ENCODE results near the gene TIA1.
"Not testable (repeated sequence)": the region's sequence is repeated elsewhere in the genome, so short reads cannot be mapped to it uniquely, and the experiment has no call there.

The TIA1 gene

GRCh38 chr2:70214953-70215549 is 33.4 kb downstream of the TIA1 start:
- DNase-seq, result no peak

- DNase-seq, result no peak
Observed at GRCh38 chr2:70214365-70214764, 34.1 kb downstream of the TIA1 start.

- peak in 1 of 3 experiments; percentile 26 for DNase-seq
Observed at GRCh38 chr2:70212298-70212932, 36.0 kb downstream of the TIA1 start.

GRCh38 chr2:70211595-70211994 is 36.8 kb downstream of the TIA1 start:
- DNase-seq, result no peak

GRCh38 chr2:70204452-70204851 is 44.0 kb downstream of the TIA1 start:
- no peak for DNase-seq

GRCh38 chr2:70203086-70203485 is 45.3 kb downstream of the TIA1 start:
- no peak for DNase-seq

GRCh38 chr2:70202236-70202806 is 46.1 kb downstream of the TIA1 start:
- DNase-seq, result no peak

- no peak for DNase-seq
Observed at GRCh38 chr2:70201831-70202230, 46.6 kb downstream of the TIA1 start.

GRCh38 chr2:70201225-70201768 is 47.1 kb downstream of the TIA1 start:
- no peak for DNase-seq

- no peak for DNase-seq
Observed at GRCh38 chr2:70199320-70199864, 49.0 kb downstream of the TIA1 start.

- DNase-seq, result no peak
Observed at GRCh38 chr2:70192516-70192915, 55.9 kb downstream of the TIA1 start.

GRCh38 chr2:70191244-70191735 is 57.1 kb downstream of the TIA1 start:
- DNase-seq, result no peak

GRCh38 chr2:70190418-70191243 is 57.8 kb downstream of the TIA1 start, which contains the start of gene C2orf42:
Gene C2orf42, minus strand, starts transcription at chr2:70191019. Its CDS starts 9,034 bp downstream, at chr2:70181985.
- peak; percentile 97 to 99 (median 99) for DNase-seq

GRCh38 chr2:70188460-70188859 is 60.0 kb downstream of the TIA1 start:
- DNase-seq, result no peak

- DNase-seq, result not testable (repeated sequence)
Observed at GRCh38 chr2:70187170-70187569, 61.3 kb downstream of the TIA1 start.

GRCh38 chr2:70182689-70183088 is 65.7 kb downstream of the TIA1 start:
- no peak for DNase-seq

GRCh38 chr2:70181363-70181956 is 67.0 kb downstream of the TIA1 start:
- no peak for DNase-seq

GRCh38 chr2:70173520-70173919 is 74.9 kb downstream of the TIA1 start:
- DNase-seq, result no peak

- not testable (repeated sequence) for DNase-seq
Observed at GRCh38 chr2:70169654-70170245, 78.7 kb downstream of the TIA1 start.

- DNase-seq, result no peak
Observed at GRCh38 chr2:70161069-70161534, 87.3 kb downstream of the TIA1 start.

- no peak for DNase-seq
Observed at GRCh38 chr2:70160545-70160944, 87.9 kb downstream of the TIA1 start.

Data from NCI-H1417 (cell line).